Loucy (cell line): Measurements from ENCODE around the gene UBASH3A.

Source experiments
- H2AFZ ChIP-seq: fragments of 200-600 bp; sonication (generic); 2 replicates; pipeline ENCODE4 v1.6.0; 2016; ENCODE audit warnings: antibody characterized with exemption, mild to moderate bottlenecking, low read length, moderate library complexity
- H3F3A ChIP-seq: fragments of 200-600 bp; 2 replicates; pipeline ENCODE4 v1.6.0; 2016; ENCODE audit warnings: antibody characterized with exemption, low read depth, mild to moderate bottlenecking
- H3K27me3 ChIP-seq: fragments of 200-600 bp; sonication (generic); 2 replicates; pipeline ENCODE4 v1.6.1; 2014; ENCODE audit warnings: low read length, mild to moderate bottlenecking; ENCODE audit not compliant: insufficient read depth, poor library complexity, severe bottlenecking
- H3K36me3 ChIP-seq: fragments of 200-600 bp; sonication (generic); 2 replicates; pipeline ENCODE4 v1.6.1; 2016; ENCODE audit warnings: low read length; ENCODE audit not compliant: insufficient read depth
- H3K4me1 ChIP-seq: fragments of 200-600 bp; sonication (generic); 2 replicates; pipeline ENCODE4 v1.5.1; 2014; ENCODE audit warnings: low read length, mild to moderate bottlenecking; ENCODE audit not compliant: insufficient read depth, poor library complexity, severe bottlenecking
- H3K4me2 ChIP-seq: fragments of 200-600 bp; sonication (generic); 2 replicates; pipeline ENCODE4 v1.6.0; 2014; ENCODE audit warnings: antibody characterized with exemption, low read length, low read depth, mild to moderate bottlenecking; ENCODE audit not compliant: poor library complexity, severe bottlenecking
- H3K4me3 ChIP-seq: fragments of 200-600 bp; sonication (generic); 2 replicates; pipeline ENCODE4 v1.5.1; 2014; ENCODE audit warnings: low read length, mild to moderate bottlenecking, mixed read lengths; ENCODE audit not compliant: poor library complexity, severe bottlenecking
- H3K79me2 ChIP-seq: fragments of 200-600 bp; sonication (generic); 2 replicates; pipeline ENCODE4 v1.6.1; 2014; ENCODE audit warnings: low read length; ENCODE audit not compliant: insufficient read depth
- H3K9ac ChIP-seq: fragments of 200-600 bp; sonication (generic); 2 replicates; pipeline ENCODE4 v1.6.0; 2014; ENCODE audit warnings: mild to moderate bottlenecking, low read depth, low read length, moderate library complexity; ENCODE audit not compliant: poor library complexity, severe bottlenecking
- H3K9me2 ChIP-seq: fragments of 200-600 bp; sonication (generic); replicated peaks from 2 replicates; pipeline ENCODE4 v1.6.1; 2016; ENCODE audit warnings: low read depth, low read length, mixed read lengths
- H3K9me3 ChIP-seq: fragments of 200-600 bp; sonication (generic); 2 replicates; pipeline ENCODE4 v1.6.1; 2014; ENCODE audit warnings: mild to moderate bottlenecking, antibody characterized with exemption, low read length, low read depth; ENCODE audit not compliant: insufficient read depth
- H4K20me1 ChIP-seq: fragments of 200-600 bp; sonication (generic); 2 replicates; pipeline ENCODE4 v1.6.0; 2014; ENCODE audit warnings: antibody characterized with exemption, low read length, mild to moderate bottlenecking; ENCODE audit not compliant: insufficient read depth, poor library complexity, severe bottlenecking
- CTCF ChIP-seq: fragments of 200-600 bp; sonication (generic); conservative IDR thresholded peaks from 2 replicates; pipeline ENCODE4 v1.5.1; 2014; ENCODE audit warnings: mild to moderate bottlenecking, antibody characterized with exemption, low read length
- EZH2phosphoT487 ChIP-seq: fragments of 200-600 bp; IDR thresholded peaks from 2 replicates; pipeline ENCODE4 v1.6.1; 2018; ENCODE audit warnings: antibody characterized with exemption, mild to moderate bottlenecking, moderate library complexity, borderline replicate concordance

Gene UBASH3A

GRCh38 chr21:42360317-42360716, 43.4 kb upstream of the UBASH3A start:
- Histone ChIP-seq H3K27me3 (no peaks in the 10 kb centered on the region), H3K9me2 (no peaks in the 10 kb centered on the region), H3K9ac (no peak overlapping the region), H3K9me3 (no peaks in the 10 kb centered on the region), H3K4me2 (no peak overlapping the region), H3F3A (no peaks in the 10 kb centered on the region), H3K36me3 (no peaks in the 10 kb centered on the region), H2AFZ (no peak overlapping the region), H4K20me1 (no peaks in the 10 kb centered on the region), H3K4me1 (peaks cover 5% of the 10 kb centered on the region), H3K4me3 (no peak overlapping the region), H3K79me2 (no peaks in the 10 kb centered on the region)
- TF ChIP-seq EZH2phosphoT487: no peak
- TF ChIP-seq CTCF: peak; percentile 72

- H3K36me3 ChIP-seq: no peaks in the 10 kb centered on the region
- no peak overlapping the region for H2AFZ ChIP-seq
- no peaks in the 10 kb centered on the region for H3F3A ChIP-seq
- no peak overlapping the region for H3K9ac ChIP-seq
- TF ChIP-seq CTCF (no peak), EZH2phosphoT487 (no peak)
- no peaks in the 10 kb centered on the region for H3K27me3 ChIP-seq
- H3K4me2 ChIP-seq: no peak overlapping the region
- H3K4me1 ChIP-seq: peaks cover 15% of the 10 kb centered on the region
- no peaks in the 10 kb centered on the region for H3K9me2 ChIP-seq
- no peak overlapping the region for H3K4me3 ChIP-seq
- H4K20me1 ChIP-seq: no peaks in the 10 kb centered on the region
- H3K79me2 ChIP-seq: no peaks in the 10 kb centered on the region
- H3K9me3 ChIP-seq: no peaks in the 10 kb centered on the region
These were observed 42.4 kb upstream of the UBASH3A start for GRCh38 chr21:42361286-42361685.

GRCh38 chr21:42362198-42362597, 41.5 kb upstream of the UBASH3A start:
- no peaks in the 10 kb centered on the region for H3K27me3 ChIP-seq
- H4K20me1 ChIP-seq: no peaks in the 10 kb centered on the region
- H3K36me3 ChIP-seq: no peaks in the 10 kb centered on the region
- no peak overlapping the region for H3K4me3 ChIP-seq
- no peaks in the 10 kb centered on the region for H3K9me2 ChIP-seq
- TF ChIP-seq EZH2phosphoT487 (no peak), CTCF (no peak)
- H3K4me1 ChIP-seq: peaks cover 16% of the 10 kb centered on the region
- no peaks in the 10 kb centered on the region for H3K79me2 ChIP-seq
- H2AFZ ChIP-seq: no peak overlapping the region
- no peak overlapping the region for H3K9ac ChIP-seq
- H3F3A ChIP-seq: no peaks in the 10 kb centered on the region
- no peak overlapping the region for H3K4me2 ChIP-seq
- H3K9me3 ChIP-seq: no peaks in the 10 kb centered on the region
